ENCODE data around the gene AK8. TPM values are rescaled to one million over a fixed set of nuclear protein-coding genes. Genes with fewer than 3 reads are reported as not detected.

AK8 gene
- total and polyA plus RNA-seq, 2 experiments from 2014 or later: 0.40 to 4.5 TPM

DNA sequence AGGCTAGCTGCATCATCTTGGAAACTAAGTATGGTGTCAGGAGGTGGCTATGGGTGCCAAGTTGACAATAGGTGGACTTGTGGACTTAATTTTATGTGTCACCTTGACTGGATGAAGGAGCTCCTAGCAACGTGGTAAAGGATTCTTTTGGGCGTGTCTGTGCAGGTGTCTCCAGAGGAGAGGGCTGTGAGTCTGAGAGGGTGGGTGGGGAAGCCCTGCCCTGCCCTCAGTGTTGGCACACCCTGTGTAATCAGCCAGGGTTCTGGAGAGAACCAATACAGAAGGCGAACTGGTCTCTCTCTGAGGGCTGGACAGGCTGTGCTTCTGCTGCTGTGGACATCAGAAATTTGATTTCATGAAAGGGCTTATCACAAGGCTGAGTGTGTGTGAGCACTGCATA lies 146.9 kb downstream of the AK8 start:
- no peak overlapping the region for H2AFZ ChIP-seq
- 87% methylated on average over 3 of the region's 3 CpGs for WGBS (ENCODE audit: low lambda C conversion rate, missing lambda C conversion rate)
- no peaks in the 10 kb centered on the region for H3K4me1 ChIP-seq (ENCODE audit: insufficient read depth)
- H3K4me3 ChIP-seq: no peak overlapping the region
- H4K20me1 ChIP-seq (ENCODE audit: insufficient read depth, poor library complexity, severe bottlenecking): no peaks in the 10 kb centered on the region
- H3K9me3 ChIP-seq (ENCODE audit: low read depth): no peaks in the 10 kb centered on the region
- no peaks in the 10 kb centered on the region for H3K79me2 ChIP-seq
- no peaks in the 10 kb centered on the region for H3K9me2 ChIP-seq (replicated peaks; ENCODE audit: insufficient read depth)
- no peak overlapping the region for H3K4me2 ChIP-seq
- H3K36me3 ChIP-seq (replicated peaks; ENCODE audit: insufficient read depth, low read depth): no peaks in the 10 kb centered on the region
- no peaks in the 10 kb centered on the region for H3K27me3 ChIP-seq
- no peak for DNase-seq (ENCODE audit: low spot score)
- H3K27ac ChIP-seq: no peak overlapping the region
- TF ChIP-seq EZH2 (IDR thresholded peaks at IDR 0.05; ENCODE audit: borderline replicate concordance) (no peak), EZH2phosphoT487 (IDR thresholded peaks at IDR 0.05; ENCODE audit: low read depth, severe bottlenecking, unreplicated experiment) (no peak)
- TF ChIP-seq, protein P1, sequence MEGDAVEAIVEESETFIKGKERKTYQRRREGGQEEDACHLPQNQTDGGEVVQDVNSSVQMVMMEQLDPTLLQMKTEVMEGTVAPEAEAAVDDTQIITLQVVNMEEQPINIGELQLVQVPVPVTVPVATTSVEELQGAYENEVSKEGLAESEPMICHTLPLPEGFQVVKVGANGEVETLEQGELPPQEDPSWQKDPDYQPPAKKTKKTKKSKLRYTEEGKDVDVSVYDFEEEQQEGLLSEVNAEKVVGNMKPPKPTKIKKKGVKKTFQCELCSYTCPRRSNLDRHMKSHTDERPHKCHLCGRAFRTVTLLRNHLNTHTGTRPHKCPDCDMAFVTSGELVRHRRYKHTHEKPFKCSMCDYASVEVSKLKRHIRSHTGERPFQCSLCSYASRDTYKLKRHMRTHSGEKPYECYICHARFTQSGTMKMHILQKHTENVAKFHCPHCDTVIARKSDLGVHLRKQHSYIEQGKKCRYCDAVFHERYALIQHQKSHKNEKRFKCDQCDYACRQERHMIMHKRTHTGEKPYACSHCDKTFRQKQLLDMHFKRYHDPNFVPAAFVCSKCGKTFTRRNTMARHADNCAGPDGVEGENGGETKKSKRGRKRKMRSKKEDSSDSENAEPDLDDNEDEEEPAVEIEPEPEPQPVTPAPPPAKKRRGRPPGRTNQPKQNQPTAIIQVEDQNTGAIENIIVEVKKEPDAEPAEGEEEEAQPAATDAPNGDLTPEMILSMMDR (IDR thresholded peaks at IDR 0.05; ENCODE audit: poor library complexity): no peak

DNA sequence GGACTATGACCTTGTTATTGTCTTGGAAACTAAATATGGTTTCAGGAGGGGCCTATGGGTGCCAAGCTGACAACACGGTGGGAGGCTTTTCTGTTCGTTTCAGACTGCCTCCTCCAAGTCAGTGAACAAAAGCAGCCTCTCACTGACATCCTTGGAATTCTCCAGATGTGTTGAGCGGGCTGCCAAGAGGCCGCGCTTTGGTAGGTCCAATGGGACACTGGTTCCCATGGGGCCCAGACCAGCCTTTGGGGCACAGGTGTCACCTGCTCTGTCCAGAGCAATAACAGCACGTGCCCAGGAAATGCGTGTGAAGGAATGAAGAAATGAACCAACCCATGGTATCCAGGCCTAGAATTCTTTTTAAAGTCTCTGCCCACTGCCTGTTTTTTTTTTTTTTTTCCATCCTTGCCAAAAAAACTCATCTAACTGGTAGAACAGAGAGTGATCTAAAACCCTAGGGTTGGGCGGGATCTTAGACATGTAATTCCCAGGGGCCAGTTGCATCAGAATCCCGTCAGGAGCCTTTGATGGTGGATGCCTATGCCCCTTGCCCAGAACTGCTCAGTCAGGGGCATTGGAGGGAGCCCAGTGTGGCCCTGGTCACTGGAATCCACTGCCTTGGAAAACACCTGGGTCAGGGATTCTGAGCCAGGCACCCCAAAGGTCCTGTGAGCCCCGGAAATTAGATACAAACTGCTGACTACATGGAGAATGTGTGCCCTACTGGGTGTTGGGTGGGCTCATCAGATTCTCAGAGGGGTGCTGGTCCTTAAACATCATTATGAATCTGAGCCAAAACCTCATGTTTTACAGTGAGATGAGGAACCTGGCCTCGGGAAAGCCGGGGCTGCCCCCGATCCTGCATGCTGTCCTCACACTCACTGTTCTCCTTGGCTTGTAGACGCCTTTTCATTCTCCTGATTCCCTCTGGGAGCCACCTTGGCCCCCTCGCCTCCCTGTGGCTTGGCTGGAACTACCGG lies 147.7 kb downstream of the AK8 start:
- Histone ChIP-seq H3K27ac (no peak overlapping the region), H3K36me3 (replicated peaks; ENCODE audit: insufficient read depth, low read depth) (no peaks in the 10 kb centered on the region), H2AFZ (no peak overlapping the region), H3K27me3 (no peaks in the 10 kb centered on the region), H3K9me3 (ENCODE audit: low read depth) (no peaks in the 10 kb centered on the region), H3K9me2 (replicated peaks; ENCODE audit: insufficient read depth) (no peaks in the 10 kb centered on the region), H3K79me2 (no peaks in the 10 kb centered on the region), H3K4me1 (ENCODE audit: insufficient read depth) (no peaks in the 10 kb centered on the region), H3K4me3 (no peak overlapping the region), H4K20me1 (ENCODE audit: insufficient read depth, poor library complexity, severe bottlenecking) (no peaks in the 10 kb centered on the region), H3K4me2 (no peak overlapping the region)
- DNase-seq (ENCODE audit: low spot score): no peak
- WGBS (ENCODE audit: low lambda C conversion rate, missing lambda C conversion rate): 91% methylated on average over 16 of the region's 16 CpGs
- TF ChIP-seq EZH2 (IDR thresholded peaks at IDR 0.05; ENCODE audit: borderline replicate concordance): no peak

DNA sequence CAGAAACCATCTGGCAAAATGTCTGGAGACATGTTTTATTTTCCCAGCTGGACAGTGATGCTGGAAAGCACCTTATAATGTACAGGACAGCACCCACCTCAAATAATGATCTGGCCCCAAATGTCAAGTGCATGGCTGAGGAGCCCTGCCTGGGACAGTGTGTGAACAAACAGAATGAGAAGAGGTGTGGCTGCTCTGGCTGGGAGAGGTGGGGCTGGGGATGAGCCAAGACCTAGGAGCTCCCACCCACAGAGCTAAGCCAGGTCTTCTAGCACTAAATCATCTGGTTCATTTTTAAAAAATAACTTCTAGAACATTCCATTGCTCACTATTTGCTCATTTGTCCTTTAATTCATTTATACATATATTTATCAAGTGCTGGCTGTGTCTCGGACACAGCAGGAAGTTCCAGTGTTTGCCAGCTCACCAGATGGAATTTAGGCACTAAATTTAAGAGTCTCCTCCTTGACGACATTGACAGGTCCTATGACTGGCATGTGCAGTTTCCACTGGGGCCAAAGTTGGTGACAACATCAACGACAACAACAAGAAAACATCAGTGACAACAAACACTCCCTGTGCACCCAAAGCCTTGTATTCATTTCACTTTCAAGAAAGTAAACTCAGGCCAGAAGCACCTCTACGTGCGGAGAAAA lies 148.7 kb downstream of the AK8 start:
- WGBS (ENCODE audit: low lambda C conversion rate, missing lambda C conversion rate): 89% methylated on average over 5 of the region's 5 CpGs
- no peak for DNase-seq (ENCODE audit: low spot score)
- Histone ChIP-seq H3K4me1 (ENCODE audit: insufficient read depth) (no peaks in the 10 kb centered on the region), H2AFZ (no peak overlapping the region), H3K4me3 (no peak overlapping the region), H3K9me3 (ENCODE audit: low read depth) (no peaks in the 10 kb centered on the region), H3K79me2 (no peaks in the 10 kb centered on the region), H3K9me2 (replicated peaks; ENCODE audit: insufficient read depth) (no peaks in the 10 kb centered on the region), H3K27ac (no peak overlapping the region), H3K4me2 (no peak overlapping the region), H3K36me3 (replicated peaks; ENCODE audit: insufficient read depth, low read depth) (no peaks in the 10 kb centered on the region), H3K27me3 (no peaks in the 10 kb centered on the region), H4K20me1 (ENCODE audit: insufficient read depth, poor library complexity, severe bottlenecking) (no peaks in the 10 kb centered on the region)
- TF ChIP-seq, protein P1 (IDR thresholded peaks at IDR 0.05; ENCODE audit: poor library complexity): no peak
- no peak for TF ChIP-seq EZH2 (IDR thresholded peaks at IDR 0.05; ENCODE audit: borderline replicate concordance)
- TF ChIP-seq EZH2phosphoT487 (IDR thresholded peaks at IDR 0.05; ENCODE audit: low read depth, severe bottlenecking, unreplicated experiment): no peak

DNA sequence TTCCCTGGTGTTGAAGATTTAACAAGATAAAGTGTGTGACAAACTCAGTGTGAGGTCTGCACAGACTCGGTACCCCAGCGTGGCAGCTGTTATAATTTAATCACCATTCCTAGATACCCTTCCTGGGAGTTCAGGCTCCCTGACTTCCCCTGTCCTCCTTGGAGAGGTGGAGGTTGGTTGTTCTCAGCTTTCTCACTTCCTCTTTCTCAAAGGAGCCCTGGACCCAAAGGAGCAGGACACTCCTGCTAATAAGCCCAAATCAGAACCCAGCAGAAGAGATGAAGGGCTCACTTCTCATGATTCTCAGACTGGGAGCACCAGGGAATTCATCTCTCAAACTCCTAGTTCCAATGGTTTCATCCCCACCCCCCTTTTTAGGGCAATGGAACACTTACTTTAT lies 149.6 kb downstream of the AK8 start:
- TF ChIP-seq EZH2phosphoT487 (IDR thresholded peaks at IDR 0.05; ENCODE audit: low read depth, severe bottlenecking, unreplicated experiment) (no peak), EZH2 (IDR thresholded peaks at IDR 0.05; ENCODE audit: borderline replicate concordance) (no peak)
- TF ChIP-seq, protein P1 (IDR thresholded peaks at IDR 0.05; ENCODE audit: poor library complexity): no peak
- Histone ChIP-seq H4K20me1 (ENCODE audit: insufficient read depth, poor library complexity, severe bottlenecking) (no peaks in the 10 kb centered on the region), H3K4me2 (no peak overlapping the region), H3K9me2 (replicated peaks; ENCODE audit: insufficient read depth) (no peaks in the 10 kb centered on the region), H3K9me3 (ENCODE audit: low read depth) (no peaks in the 10 kb centered on the region), H3K4me1 (ENCODE audit: insufficient read depth) (no peaks in the 10 kb centered on the region), H3K27ac (no peak overlapping the region), H3K27me3 (no peaks in the 10 kb centered on the region), H3K79me2 (no peaks in the 10 kb centered on the region), H3K4me3 (no peak overlapping the region), H2AFZ (no peak overlapping the region), H3K36me3 (replicated peaks; ENCODE audit: insufficient read depth, low read depth) (no peaks in the 10 kb centered on the region)
- WGBS (ENCODE audit: low lambda C conversion rate, missing lambda C conversion rate): 80% methylated on average over 2 of the region's 2 CpGs
- DNase-seq (ENCODE audit: low spot score): no peak
